ENCODE data around the gene TBX6. TPM values are rescaled to one million over a fixed set of nuclear protein-coding genes. Genes with fewer than 3 reads are reported as not detected.
"Not testable (repeated sequence)": the region's sequence is repeated elsewhere in the genome, so short reads cannot be mapped to it uniquely, and the experiment has no call there.

TBX6 gene
- total RNA-seq, 1 experiment from 2014 or later = 3.6 TPM

DNA sequence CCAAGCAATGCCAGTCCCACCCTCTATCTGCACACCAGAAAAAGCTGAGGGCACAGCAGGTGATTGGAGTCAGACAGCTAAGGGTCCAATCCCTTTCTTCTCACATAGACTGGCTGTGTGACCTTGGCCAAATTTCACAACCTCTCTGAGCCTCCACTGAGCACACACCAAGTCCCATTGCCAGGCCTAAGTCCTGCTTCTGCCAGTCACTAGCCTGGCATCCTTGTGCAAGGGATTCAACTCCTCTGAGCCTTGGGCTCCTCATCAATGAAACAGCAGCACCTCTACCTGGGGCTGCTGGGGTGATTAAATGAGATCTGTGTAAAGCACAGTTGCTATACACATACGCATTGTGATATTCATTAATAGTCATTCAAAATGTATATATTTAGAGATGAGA lies 45.1 kb downstream of the TBX6 start:
- intact Hi-C loops (cut with micrococcal nuclease; ENCODE audit: unreplicated experiment) = no loop called here
- H3K4me3 Mint-ChIP-seq (ENCODE audit: low read depth, unreplicated experiment) = no peak overlapping the region
- no peak for TF ChIP-seq CTCF (IDR thresholded peaks at IDR 0.05; ENCODE audit: unreplicated experiment)
- DNase-seq = no peak
- H3K4me1 Mint-ChIP-seq (ENCODE audit: low read depth, unreplicated experiment) = peaks cover 21% of the 10 kb centered on the region
- H3K27me3 Mint-ChIP-seq (ENCODE audit: unreplicated experiment) = no peaks in the 10 kb centered on the region
- peaks cover 4% of the 10 kb centered on the region for H3K36me3 Mint-ChIP-seq (ENCODE audit: insufficient read depth, unreplicated experiment)
- BruUV-seq (replicated peaks) = no TSS peak
- H3K27ac Mint-ChIP-seq (ENCODE audit: unreplicated experiment) = no peak overlapping the region
- H3K9me3 Mint-ChIP-seq (ENCODE audit: low read depth, unreplicated experiment) = no peaks in the 10 kb centered on the region
- CTCF ChIA-PET = no interaction called here

DNA sequence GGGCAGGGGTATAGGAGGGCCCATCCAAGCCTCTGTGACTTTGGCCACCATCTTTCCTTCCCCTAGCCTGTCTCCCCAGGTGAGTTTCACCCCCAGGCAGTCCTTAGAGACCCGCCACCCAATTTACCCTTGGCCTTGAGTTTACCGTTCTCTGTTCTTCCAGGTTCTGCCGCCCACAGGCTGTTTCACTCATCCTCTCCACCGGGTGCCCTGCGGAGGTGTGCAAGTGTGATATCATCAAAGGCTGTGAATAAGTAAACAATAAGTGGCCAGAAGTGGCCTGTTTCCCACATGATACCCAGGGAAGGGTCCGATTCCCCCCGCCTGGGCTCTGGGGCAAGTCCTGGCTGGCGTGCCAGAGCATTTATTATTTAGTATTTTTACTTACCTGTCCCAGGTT lies 45.5 kb downstream of the TBX6 start:
- intact Hi-C loops (cut with micrococcal nuclease; ENCODE audit: unreplicated experiment) = no loop called here
- peaks cover under 1% of the 10 kb centered on the region for H3K36me3 Mint-ChIP-seq (ENCODE audit: insufficient read depth, unreplicated experiment)
- CTCF ChIA-PET = no interaction called here

DNA sequence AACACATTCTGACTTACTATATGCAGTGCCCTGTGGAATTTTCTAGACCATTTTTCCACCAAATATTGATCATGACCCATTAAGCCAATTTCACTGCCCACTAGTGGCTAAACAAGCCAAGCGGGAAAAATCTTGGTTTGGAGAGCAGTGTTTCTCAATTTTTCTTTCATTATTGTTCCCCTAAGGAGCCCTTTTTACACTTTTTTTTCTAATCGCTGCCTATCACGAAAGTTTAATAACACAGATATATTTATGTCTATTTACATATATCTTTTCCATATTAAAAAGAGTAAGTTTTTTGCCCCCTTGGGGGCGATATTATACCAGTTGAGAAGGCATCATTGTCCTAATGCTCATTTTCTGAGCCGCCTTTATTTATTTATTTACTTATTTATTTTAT lies 49.9 kb downstream of the TBX6 start:
- CTCF ChIA-PET = interaction anchor here (0.9 to 1.6 kb wide), 2 partner anchors 10 kb away, joined by 3 to 9 read pairs; no protein-coding TSS in a partner anchor
- peak; percentile 60 for TF ChIP-seq CTCF (IDR thresholded peaks at IDR 0.05; ENCODE audit: unreplicated experiment)
- intact Hi-C loops (cut with micrococcal nuclease; ENCODE audit: unreplicated experiment) = loop anchor here (5.0 kb wide), 1 partner anchor 585 kb away; no protein-coding TSS in a partner anchor
- no TSS peak for BruUV-seq (replicated peaks)
- no peaks in the 10 kb centered on the region for H3K36me3 Mint-ChIP-seq (ENCODE audit: insufficient read depth, unreplicated experiment)
- H3K4me1 Mint-ChIP-seq (ENCODE audit: low read depth, unreplicated experiment) = peaks cover 17% of the 10 kb centered on the region
- H3K27me3 Mint-ChIP-seq (ENCODE audit: unreplicated experiment) = peaks cover 13% of the 10 kb centered on the region
- peak; percentile 44 for DNase-seq
- H3K9me3 Mint-ChIP-seq (ENCODE audit: low read depth, unreplicated experiment) = no peaks in the 10 kb centered on the region
- H3K4me3 Mint-ChIP-seq (ENCODE audit: low read depth, unreplicated experiment) = no peak overlapping the region
- H3K27ac Mint-ChIP-seq (ENCODE audit: unreplicated experiment) = no peak overlapping the region

More for the DNA sequence above, 45.5 kb downstream of the TBX6 start:
- TF ChIP-seq CTCF (IDR thresholded peaks at IDR 0.05; ENCODE audit: unreplicated experiment) = no peak
- BruUV-seq (replicated peaks) = no TSS peak
- Mint-ChIP-seq H3K27me3 (ENCODE audit: unreplicated experiment) (no peaks in the 10 kb centered on the region), H3K9me3 (ENCODE audit: low read depth, unreplicated experiment) (no peaks in the 10 kb centered on the region), H3K27ac (ENCODE audit: unreplicated experiment) (no peak overlapping the region), H3K4me3 (ENCODE audit: low read depth, unreplicated experiment) (no peak overlapping the region), H3K4me1 (ENCODE audit: low read depth, unreplicated experiment) (peaks cover 17% of the 10 kb centered on the region)
- no peak for DNase-seq

GRCh38 chr16:30040690-30041089 lies 51.0 kb downstream of the TBX6 start:
- intact Hi-C loops (cut with micrococcal nuclease; ENCODE audit: unreplicated experiment) = loop anchor here (5.0 kb wide), 1 partner anchor 587 kb away; no protein-coding TSS in a partner anchor
- H3K4me1 Mint-ChIP-seq (ENCODE audit: low read depth, unreplicated experiment); H3K36me3 Mint-ChIP-seq (ENCODE audit: insufficient read depth, unreplicated experiment); DNase-seq; H3K27ac Mint-ChIP-seq (ENCODE audit: unreplicated experiment); H3K9me3 Mint-ChIP-seq (ENCODE audit: low read depth, unreplicated experiment); H3K4me3 Mint-ChIP-seq (ENCODE audit: low read depth, unreplicated experiment); BruUV-seq (replicated peaks): not testable (repeated sequence)
- CTCF ChIA-PET = interaction anchor here (0.5 to 1.6 kb wide), 4 partner anchors 9 to 140 kb away, joined by 3 to 9 read pairs (median 5); no protein-coding TSS in a partner anchor
- peaks cover 25% of the 10 kb centered on the region for H3K27me3 Mint-ChIP-seq (ENCODE audit: unreplicated experiment)

DNA sequence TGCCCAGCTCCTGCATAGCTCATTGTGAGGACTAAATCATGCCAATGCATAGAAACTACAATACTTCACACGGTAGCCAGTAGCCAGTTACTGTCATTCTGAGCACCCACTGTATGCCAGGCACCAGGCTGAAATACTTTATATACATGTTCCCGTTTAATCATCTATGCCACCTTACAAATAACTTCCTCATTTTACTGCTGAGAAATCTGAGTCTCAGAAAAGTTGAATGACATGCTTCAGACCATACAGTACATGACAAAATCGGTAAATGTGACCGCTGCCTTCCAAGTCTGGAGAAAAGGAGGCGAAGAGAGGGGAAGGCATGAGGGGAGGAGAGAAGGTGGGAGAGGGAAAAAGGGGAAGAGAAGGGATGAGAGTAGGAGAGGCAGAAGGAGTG lies 51.5 kb downstream of the TBX6 start:
- H3K36me3 Mint-ChIP-seq (ENCODE audit: insufficient read depth, unreplicated experiment) = no peaks in the 10 kb centered on the region
- no TSS peak for BruUV-seq (replicated peaks)
- H3K4me1 Mint-ChIP-seq (ENCODE audit: low read depth, unreplicated experiment) = peaks cover 3% of the 10 kb centered on the region
- peaks cover 30% of the 10 kb centered on the region for H3K27me3 Mint-ChIP-seq (ENCODE audit: unreplicated experiment)
- CTCF ChIA-PET = interaction anchor here (0.6 to 1.6 kb wide), 4 partner anchors 8 to 139 kb away, joined by 3 to 9 read pairs (median 3); a partner anchor contains a TSS
- intact Hi-C loops (cut with micrococcal nuclease; ENCODE audit: unreplicated experiment) = loop anchor here (5.0 kb wide), 1 partner anchor 587 kb away; no protein-coding TSS in a partner anchor
- H3K27ac Mint-ChIP-seq (ENCODE audit: unreplicated experiment) = no peak overlapping the region
- H3K9me3 Mint-ChIP-seq (ENCODE audit: low read depth, unreplicated experiment) = no peaks in the 10 kb centered on the region
- no peak overlapping the region for H3K4me3 Mint-ChIP-seq (ENCODE audit: low read depth, unreplicated experiment)
- no peak for TF ChIP-seq CTCF (IDR thresholded peaks at IDR 0.05; ENCODE audit: unreplicated experiment)
- no peak for DNase-seq
